MM.1S (cell line): ENCODE data around the gene MCF2L2.

Experiments used
- DNase-seq: peaks from one replicate; pipeline ENCODE4 v3.0.0-alpha.2; 2015
- H2AFZ ChIP-seq: fragments of 300-600 bp; sonication (generic); 2 replicates; pipeline ENCODE4 v1.6.0; 2016; ENCODE audit warnings: antibody characterized with exemption, low read length
- H3F3A ChIP-seq: fragments of 300-600 bp; sonication (generic); 2 replicates; pipeline ENCODE4 v1.6.1; 2016; ENCODE audit warnings: mild to moderate bottlenecking, antibody characterized with exemption, low read length, moderate library complexity, mixed read lengths; ENCODE audit not compliant: insufficient read depth
- H3K27ac ChIP-seq: fragments of 300-600 bp; sonication (generic); 2 replicates; pipeline ENCODE4 v1.5.1; 2016; ENCODE audit warnings: mild to moderate bottlenecking, low read length
- H3K27me3 ChIP-seq: fragments of 300-600 bp; sonication (generic); replicated peaks from 2 replicates; pipeline ENCODE4 v1.6.0; 2016; ENCODE audit warnings: low read length; ENCODE audit not compliant: insufficient read depth
- H3K36me3 ChIP-seq: fragments of 300-600 bp; sonication (generic); replicated peaks from 2 replicates; pipeline ENCODE4 v1.6.1; 2016; ENCODE audit warnings: mild to moderate bottlenecking, low read length, mixed read lengths; ENCODE audit not compliant: insufficient read depth
- H3K4me1 ChIP-seq: fragments of 300-600 bp; sonication (generic); 2 replicates; pipeline ENCODE4 v1.6.1; 2016; ENCODE audit warnings: low read length, mixed read lengths
- H3K4me2 ChIP-seq: fragments of 300-600 bp; sonication (generic); 2 replicates; pipeline ENCODE4 v1.6.0; 2016; ENCODE audit warnings: low read depth, low read length
- H3K4me3 ChIP-seq: fragments of 300-600 bp; sonication (generic); 2 replicates; pipeline ENCODE4 v1.5.1; 2016; ENCODE audit warnings: low read length, mixed read lengths
- H3K79me2 ChIP-seq: fragments of 300-600 bp; sonication (generic); 2 replicates; pipeline ENCODE4 v1.6.1; 2016; ENCODE audit warnings: mixed run types, low read length, mixed read lengths
- H3K9ac ChIP-seq: fragments of 300-600 bp; sonication (generic); 2 replicates; pipeline ENCODE4 v1.6.1; 2016; ENCODE audit warnings: low read length, mixed read lengths
- H3K9me2 ChIP-seq: fragments of 300-600 bp; sonication (generic); replicated peaks from 2 replicates; pipeline ENCODE4 v1.6.1; 2016; ENCODE audit warnings: mild to moderate bottlenecking, low read length, mixed read lengths; ENCODE audit not compliant: insufficient read depth
- H3K9me3 ChIP-seq: fragments of 300-600 bp; sonication (generic); replicated peaks from 2 replicates; pipeline ENCODE4 v1.6.1; 2016; ENCODE audit warnings: mild to moderate bottlenecking, low read length, mixed read lengths; ENCODE audit not compliant: insufficient read depth
- H4K20me1 ChIP-seq: fragments of 300-600 bp; sonication (generic); 2 replicates; pipeline ENCODE4 v1.6.1; 2016; ENCODE audit warnings: mild to moderate bottlenecking, low read length, moderate library complexity, mixed read lengths; ENCODE audit not compliant: insufficient read depth
- EZH2 ChIP-seq: fragments of 300-600 bp; sonication (generic); optimal IDR thresholded peaks from 2 replicates; pipeline ENCODE3; 2017; ENCODE audit warnings: low read depth, mild to moderate bottlenecking, antibody characterized with exemption, low read length, mixed read lengths
- EZH2phosphoT487 ChIP-seq: fragments of 300-600 bp; sonication (generic); IDR thresholded peaks from 2 replicates; pipeline ENCODE4 v1.6.1; 2018; ENCODE audit warnings: antibody characterized with exemption, low read length
- TF ChIP-seq, protein P1 (sequence below): fragments of 300-600 bp; sonication (generic); IDR thresholded peaks from 2 replicates; pipeline ENCODE4 v1.5.1; 2016; ENCODE audit warnings: antibody characterized with exemption, low read length, mixed read lengths

MCF2L2 gene

DNA sequence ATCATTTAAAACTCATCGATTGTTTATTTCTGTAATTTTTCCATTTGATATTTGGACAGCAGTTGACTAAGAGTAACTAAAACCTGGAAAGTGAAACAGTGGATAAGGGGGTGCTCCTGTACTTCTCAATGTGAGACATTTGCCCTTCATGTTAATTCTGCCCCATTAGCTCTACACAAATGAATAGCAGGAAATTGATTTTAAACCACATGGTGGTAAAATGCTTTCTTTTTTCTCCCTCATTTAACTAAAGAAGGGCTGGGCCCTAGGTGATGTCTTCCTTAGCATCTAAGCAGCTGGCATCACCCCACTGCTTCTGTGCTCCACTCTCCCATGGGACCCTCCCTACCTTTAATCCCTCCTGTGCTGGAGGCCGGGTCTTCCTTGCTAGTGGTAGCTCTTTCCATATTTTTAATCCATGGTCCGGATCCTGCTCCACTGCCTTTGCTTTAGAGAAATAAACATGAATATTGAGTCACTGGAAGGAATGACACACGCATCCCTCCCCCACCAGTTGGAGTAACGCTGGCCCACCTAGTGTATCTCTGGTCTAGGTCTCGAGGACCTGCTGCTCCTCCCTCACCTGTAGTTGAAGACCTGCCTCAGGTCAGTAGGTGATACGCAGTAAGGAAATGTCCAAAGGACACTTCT, 235.6 kb downstream of the MCF2L2 start:
- TF ChIP-seq, protein P1, sequence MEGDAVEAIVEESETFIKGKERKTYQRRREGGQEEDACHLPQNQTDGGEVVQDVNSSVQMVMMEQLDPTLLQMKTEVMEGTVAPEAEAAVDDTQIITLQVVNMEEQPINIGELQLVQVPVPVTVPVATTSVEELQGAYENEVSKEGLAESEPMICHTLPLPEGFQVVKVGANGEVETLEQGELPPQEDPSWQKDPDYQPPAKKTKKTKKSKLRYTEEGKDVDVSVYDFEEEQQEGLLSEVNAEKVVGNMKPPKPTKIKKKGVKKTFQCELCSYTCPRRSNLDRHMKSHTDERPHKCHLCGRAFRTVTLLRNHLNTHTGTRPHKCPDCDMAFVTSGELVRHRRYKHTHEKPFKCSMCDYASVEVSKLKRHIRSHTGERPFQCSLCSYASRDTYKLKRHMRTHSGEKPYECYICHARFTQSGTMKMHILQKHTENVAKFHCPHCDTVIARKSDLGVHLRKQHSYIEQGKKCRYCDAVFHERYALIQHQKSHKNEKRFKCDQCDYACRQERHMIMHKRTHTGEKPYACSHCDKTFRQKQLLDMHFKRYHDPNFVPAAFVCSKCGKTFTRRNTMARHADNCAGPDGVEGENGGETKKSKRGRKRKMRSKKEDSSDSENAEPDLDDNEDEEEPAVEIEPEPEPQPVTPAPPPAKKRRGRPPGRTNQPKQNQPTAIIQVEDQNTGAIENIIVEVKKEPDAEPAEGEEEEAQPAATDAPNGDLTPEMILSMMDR = no peak
- TF ChIP-seq EZH2phosphoT487 (no peak), EZH2 (no peak)
- H3K4me3 ChIP-seq = no peak overlapping the region
- no peaks in the 10 kb centered on the region for H3K36me3 ChIP-seq
- H3K79me2 ChIP-seq = no peaks in the 10 kb centered on the region
- H3K27ac ChIP-seq = no peak overlapping the region
- no peak overlapping the region for H3K4me2 ChIP-seq
- H3K27me3 ChIP-seq = no peaks in the 10 kb centered on the region
- no peaks in the 10 kb centered on the region for H3K9me3 ChIP-seq
- no peak overlapping the region for H3K9ac ChIP-seq
- H2AFZ ChIP-seq = no peak overlapping the region
- no peak for DNase-seq
- H4K20me1 ChIP-seq = no peaks in the 10 kb centered on the region
- H3K9me2 ChIP-seq = no peaks in the 10 kb centered on the region
- H3F3A ChIP-seq = no peaks in the 10 kb centered on the region
- no peaks in the 10 kb centered on the region for H3K4me1 ChIP-seq

GRCh38 chr3:183189641-183190040, 238.8 kb downstream of the MCF2L2 start:
- H3K4me3 ChIP-seq = no peak overlapping the region
- H4K20me1 ChIP-seq = no peaks in the 10 kb centered on the region
- TF ChIP-seq, protein P1 = no peak
- TF ChIP-seq EZH2 (no peak), EZH2phosphoT487 (no peak)
- H3K9ac ChIP-seq = no peak overlapping the region
- H3K79me2 ChIP-seq = no peaks in the 10 kb centered on the region
- H3K9me3 ChIP-seq = no peaks in the 10 kb centered on the region
- H3F3A ChIP-seq = no peaks in the 10 kb centered on the region; the same call in 1 of the 2 replicates
- H3K36me3 ChIP-seq = no peaks in the 10 kb centered on the region
- no peak for DNase-seq
- no peak overlapping the region for H2AFZ ChIP-seq
- no peak overlapping the region for H3K27ac ChIP-seq
- H3K27me3 ChIP-seq = no peaks in the 10 kb centered on the region
- no peaks in the 10 kb centered on the region for H3K9me2 ChIP-seq
- H3K4me2 ChIP-seq = no peak overlapping the region
- H3K4me1 ChIP-seq = peaks cover 11% of the 10 kb centered on the region

- Histone ChIP-seq H3K27me3 (no peaks in the 10 kb centered on the region), H3K9ac (no peak overlapping the region), H3K4me1 (peaks cover 11% of the 10 kb centered on the region), H3K36me3 (no peaks in the 10 kb centered on the region), H3K4me3 (no peak overlapping the region), H2AFZ (no peak overlapping the region), H3K79me2 (no peaks in the 10 kb centered on the region), H4K20me1 (no peaks in the 10 kb centered on the region), H3K4me2 (no peak overlapping the region), H3K9me2 (no peaks in the 10 kb centered on the region), H3F3A (no peaks in the 10 kb centered on the region; the same call in 1 of the 2 replicates), H3K9me3 (no peaks in the 10 kb centered on the region), H3K27ac (no peak overlapping the region)
- DNase-seq = peak; percentile 36
- no peak for TF ChIP-seq EZH2phosphoT487
- TF ChIP-seq, protein P1 = peak; percentile 59
Observed at GRCh38 chr3:183188895-183189462, 239.4 kb downstream of the MCF2L2 start.
